Measurements from ENCODE around the gene SCAPER. TPM values are rescaled to one million over a fixed set of nuclear protein-coding genes. Genes with fewer than 3 reads are reported as not detected.
A peak's percentile ranks its signal among the peaks of the same experiment; 100 is the strongest.

The SCAPER gene
- polyA plus RNA-seq, 2 of the 4 experiments (the other 2 are of a cell fraction), result 4.9 to 5.5 TPM

DNA sequence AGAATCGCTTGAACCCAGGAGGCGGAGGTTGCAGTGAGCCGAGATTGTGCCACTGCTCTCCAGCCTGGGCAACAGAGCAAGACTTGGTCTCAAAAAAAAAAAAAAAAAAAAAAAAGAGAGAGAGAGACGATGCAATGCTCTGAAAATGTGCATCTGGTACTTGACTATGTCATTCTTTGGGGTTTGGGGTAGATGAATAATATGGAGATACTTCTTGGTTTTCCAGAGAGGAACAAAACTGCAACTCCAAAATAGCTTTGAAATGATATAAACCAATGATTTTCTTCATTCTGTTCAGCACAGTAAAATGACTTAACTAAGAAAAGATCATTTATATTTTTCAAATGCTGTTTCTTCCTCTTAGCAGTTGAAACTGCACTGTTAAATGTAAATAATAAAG lies 409.7 kb downstream of the SCAPER start:
- Histone ChIP-seq H3K27ac (no peak overlapping the region), H3K4me1 (no peaks in the 10 kb centered on the region), H3K4me3 (no peak overlapping the region), H3K4me2 (no peak overlapping the region), H3K9me3 (no peaks in the 10 kb centered on the region)
- no peak for FAIRE-seq
- TF ChIP-seq RARB (CRISPR knock-in tag; IDR thresholded peaks at IDR 0.05), result no peak
- no peak for TF ChIP-seq CBX8 (IDR thresholded peaks at IDR 0.05)
- TF ChIP-seq ZNF302 (CRISPR knock-in tag; IDR thresholded peaks at IDR 0.05), result no peak
- ATAC-seq, result no peak
- WGBS (ENCODE audit: missing lambda C conversion rate), result 76% methylated on average over 4 of the region's 4 CpGs
- ChIA-PET CTCF (no interaction called here), POLR2A (no interaction called here)
- no peak for DNase-seq (ENCODE audit: low read depth in 1 of 2, low spot score in 1 of 2)

GRCh38 chr15:76492538-76492937 lies 412.6 kb downstream of the SCAPER start:
- no peak overlapping the region for H3K27ac ChIP-seq
- H3K4me2 ChIP-seq, result no peak overlapping the region
- ChIA-PET CTCF (no interaction called here), POLR2A (no interaction called here)
- TF ChIP-seq NFE2L2 (conservative IDR thresholded peaks at IDR 0.05; ENCODE audit: low read length) (no peak), MAFK (IDR thresholded peaks at IDR 0.05; ENCODE audit: partially characterized antibody) (peak; percentile 88)
- no peak overlapping the region for H3K4me3 ChIP-seq
- no peaks in the 10 kb centered on the region for H3K4me1 ChIP-seq
- 62% methylated on average over 1 of the region's 1 CpG for WGBS (ENCODE audit: missing lambda C conversion rate)
- DNase-seq (ENCODE audit: low read depth in 1 of 2, low spot score in 1 of 2) (no peak), ATAC-seq (no peak), FAIRE-seq (no peak)
- no peaks in the 10 kb centered on the region for H3K9me3 ChIP-seq

DNA sequence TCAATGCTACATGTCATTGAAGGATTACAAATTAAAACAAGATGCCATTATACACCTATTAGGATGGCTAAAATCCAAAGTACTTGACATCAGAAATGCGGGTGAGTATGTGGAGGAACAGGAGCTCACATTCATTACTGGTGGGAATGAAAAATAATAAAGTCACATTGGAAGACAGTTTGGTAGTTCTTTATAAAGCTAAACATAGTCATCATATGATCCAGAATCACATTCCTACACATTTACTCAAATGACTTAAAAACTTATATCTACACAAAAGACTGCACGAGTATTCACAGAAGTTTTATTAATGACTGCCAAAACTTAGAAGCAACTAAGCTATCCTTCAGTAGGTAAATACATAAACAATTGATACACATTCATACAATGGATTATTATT lies 421.4 kb downstream of the SCAPER start:
- Histone ChIP-seq H3K9me3 (no peaks in the 10 kb centered on the region), H3K4me3 (no peak overlapping the region), H3K4me1 (no peaks in the 10 kb centered on the region), H3K27ac (no peak overlapping the region), H3K4me2 (no peak overlapping the region)
- FAIRE-seq (no peak), ATAC-seq (no peak), DNase-seq (ENCODE audit: low read depth in 1 of 2, low spot score in 1 of 2) (no peak)
- ChIA-PET POLR2A (no interaction called here), CTCF (interaction anchor here (0.6 to 0.8 kb wide), 3 partner anchors 13 to 115 kb away, joined by 3 read pairs; no protein-coding TSS in a partner anchor)
- TF ChIP-seq KDM1A (IDR thresholded peaks at IDR 0.05; ENCODE audit: low read depth), result no peak
- no peak for TF ChIP-seq CBX8 (IDR thresholded peaks at IDR 0.05)
- TF ChIP-seq USF2 (IDR thresholded peaks at IDR 0.05), result no peak
- no peak for TF ChIP-seq ZNF302 (CRISPR knock-in tag; IDR thresholded peaks at IDR 0.05)
- TF ChIP-seq NR3C1 (IDR thresholded peaks at IDR 0.05), result no peak
- TF ChIP-seq KDM5A (IDR thresholded peaks at IDR 0.05), result no peak
- no peak for TF ChIP-seq RARB (CRISPR knock-in tag; IDR thresholded peaks at IDR 0.05)
- TF ChIP-seq, protein P1, sequence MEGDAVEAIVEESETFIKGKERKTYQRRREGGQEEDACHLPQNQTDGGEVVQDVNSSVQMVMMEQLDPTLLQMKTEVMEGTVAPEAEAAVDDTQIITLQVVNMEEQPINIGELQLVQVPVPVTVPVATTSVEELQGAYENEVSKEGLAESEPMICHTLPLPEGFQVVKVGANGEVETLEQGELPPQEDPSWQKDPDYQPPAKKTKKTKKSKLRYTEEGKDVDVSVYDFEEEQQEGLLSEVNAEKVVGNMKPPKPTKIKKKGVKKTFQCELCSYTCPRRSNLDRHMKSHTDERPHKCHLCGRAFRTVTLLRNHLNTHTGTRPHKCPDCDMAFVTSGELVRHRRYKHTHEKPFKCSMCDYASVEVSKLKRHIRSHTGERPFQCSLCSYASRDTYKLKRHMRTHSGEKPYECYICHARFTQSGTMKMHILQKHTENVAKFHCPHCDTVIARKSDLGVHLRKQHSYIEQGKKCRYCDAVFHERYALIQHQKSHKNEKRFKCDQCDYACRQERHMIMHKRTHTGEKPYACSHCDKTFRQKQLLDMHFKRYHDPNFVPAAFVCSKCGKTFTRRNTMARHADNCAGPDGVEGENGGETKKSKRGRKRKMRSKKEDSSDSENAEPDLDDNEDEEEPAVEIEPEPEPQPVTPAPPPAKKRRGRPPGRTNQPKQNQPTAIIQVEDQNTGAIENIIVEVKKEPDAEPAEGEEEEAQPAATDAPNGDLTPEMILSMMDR (IDR thresholded peaks at IDR 0.05), result no peak
- TF ChIP-seq GATA3 (IDR thresholded peaks at IDR 0.05; ENCODE audit: borderline replicate concordance), result no peak
- TF ChIP-seq, protein P2, sequence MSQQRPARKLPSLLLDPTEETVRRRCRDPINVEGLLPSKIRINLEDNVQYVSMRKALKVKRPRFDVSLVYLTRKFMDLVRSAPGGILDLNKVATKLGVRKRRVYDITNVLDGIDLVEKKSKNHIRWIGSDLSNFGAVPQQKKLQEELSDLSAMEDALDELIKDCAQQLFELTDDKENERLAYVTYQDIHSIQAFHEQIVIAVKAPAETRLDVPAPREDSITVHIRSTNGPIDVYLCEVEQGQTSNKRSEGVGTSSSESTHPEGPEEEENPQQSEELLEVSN (IDR thresholded peaks at IDR 0.05; ENCODE audit: borderline replicate concordance, low read depth), result no peak
- TF ChIP-seq BCL3 (IDR thresholded peaks at IDR 0.05), result no peak
- no peak for TF ChIP-seq JUNB (IDR thresholded peaks at IDR 0.05)
- no peak for TF ChIP-seq HMGXB4 (CRISPR knock-in tag; IDR thresholded peaks at IDR 0.05; ENCODE audit: borderline replicate concordance)
- no peak for TF ChIP-seq MAX (IDR thresholded peaks at IDR 0.05)
- no peak for TF ChIP-seq BHLHE40 (IDR thresholded peaks at IDR 0.05; ENCODE audit: low read depth, low read length)
- WGBS (ENCODE audit: missing lambda C conversion rate), result 80% methylated on average over 2 of the region's 2 CpGs

Measured in A549 (cell line).